ENCODE results near the gene EYS. TPM values are rescaled to one million over a fixed set of nuclear protein-coding genes. Genes with fewer than 3 reads are reported as not detected.

Gene EYS
- polyA plus RNA-seq, 1 of the 3 experiments (the other 2 are of a cell fraction) = 0.05 TPM

GRCh38 chr6:64589961-64590360 lies 1117.1 kb downstream of the EYS start:
- Histone ChIP-seq H3K36me3 (replicated peaks in 1 of 2; ENCODE audit: control insufficient read depth in 1 of 2, insufficient read depth in 2 of 2, low read length in 1 of 2) (no peaks in the 10 kb centered on the region), H3K9ac (no peak overlapping the region), H3F3A (replicated peaks; ENCODE audit: insufficient read depth) (no peaks in the 10 kb centered on the region), H3K4me3 (ENCODE audit: low read depth in 2 of 2, low read length in 1 of 2) (no peak overlapping the region), H3K9me3 (no peaks in the 10 kb centered on the region), H3K4me1 (ENCODE audit: control insufficient read depth in 1 of 2, insufficient read depth in 2 of 2, low read depth in 1 of 2, low read length in 1 of 2) (no peaks in the 10 kb centered on the region), H3K79me2 (ENCODE audit: insufficient read depth) (no peaks in the 10 kb centered on the region), H2AFZ (ENCODE audit: low read depth) (no peak overlapping the region), H3K27me3 (ENCODE audit: insufficient read depth) (no peaks in the 10 kb centered on the region), H3K27ac (ENCODE audit: low read depth in 2 of 2, low read length in 1 of 2) (no peak overlapping the region), H3K9me2 (0 out of 2 replicates have a peak, but pooled peaks cover 3% of the 10 kb centered on the region), H4K20me1 (ENCODE audit: insufficient read depth) (no peaks in the 10 kb centered on the region), H3K4me2 (no peak overlapping the region)
- ChIA-PET POLR2A (no interaction called here), CTCF (no interaction called here)
- TF ChIP-seq, protein P1, sequence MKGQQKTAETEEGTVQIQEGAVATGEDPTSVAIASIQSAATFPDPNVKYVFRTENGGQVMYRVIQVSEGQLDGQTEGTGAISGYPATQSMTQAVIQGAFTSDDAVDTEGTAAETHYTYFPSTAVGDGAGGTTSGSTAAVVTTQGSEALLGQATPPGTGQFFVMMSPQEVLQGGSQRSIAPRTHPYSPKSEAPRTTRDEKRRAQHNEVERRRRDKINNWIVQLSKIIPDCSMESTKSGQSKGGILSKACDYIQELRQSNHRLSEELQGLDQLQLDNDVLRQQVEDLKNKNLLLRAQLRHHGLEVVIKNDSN (IDR thresholded peaks at IDR 0.05; ENCODE audit: borderline replicate concordance, low read depth) = no peak
- no peak for TF ChIP-seq MEF2A (IDR thresholded peaks at IDR 0.05; ENCODE audit: borderline replicate concordance, low read depth)
- TF ChIP-seq EZH2phosphoT487 (IDR thresholded peaks at IDR 0.05; ENCODE audit: borderline replicate concordance, low read depth) = no peak
- TF ChIP-seq GATA2 (CRISPR knock-in tag; IDR thresholded peaks at IDR 0.05) = no peak
- no peak for TF ChIP-seq FOXM1 (IDR thresholded peaks at IDR 0.05; ENCODE audit: low read depth)
- no peak for TF ChIP-seq TEAD4 (IDR thresholded peaks at IDR 0.05; ENCODE audit: borderline replicate concordance, insufficient read depth)
- TF ChIP-seq EP300 (IDR thresholded peaks at IDR 0.05; ENCODE audit: borderline replicate concordance in 1 of 2, low read depth in 1 of 2, low read length in 1 of 2) = no peak
- no peak for TF ChIP-seq MXI1 (IDR thresholded peaks at IDR 0.05; ENCODE audit: low read depth, low read length)
- TF ChIP-seq TCF12 (IDR thresholded peaks at IDR 0.05) = no peak
- TF ChIP-seq, protein P2, sequence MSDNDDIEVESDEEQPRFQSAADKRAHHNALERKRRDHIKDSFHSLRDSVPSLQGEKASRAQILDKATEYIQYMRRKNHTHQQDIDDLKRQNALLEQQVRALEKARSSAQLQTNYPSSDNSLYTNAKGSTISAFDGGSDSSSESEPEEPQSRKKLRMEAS (IDR thresholded peaks at IDR 0.05; ENCODE audit: low read depth) = no peak
- TF ChIP-seq RFX5 (IDR thresholded peaks at IDR 0.05; ENCODE audit: low read length) = no peak
- TF ChIP-seq, protein P3, sequence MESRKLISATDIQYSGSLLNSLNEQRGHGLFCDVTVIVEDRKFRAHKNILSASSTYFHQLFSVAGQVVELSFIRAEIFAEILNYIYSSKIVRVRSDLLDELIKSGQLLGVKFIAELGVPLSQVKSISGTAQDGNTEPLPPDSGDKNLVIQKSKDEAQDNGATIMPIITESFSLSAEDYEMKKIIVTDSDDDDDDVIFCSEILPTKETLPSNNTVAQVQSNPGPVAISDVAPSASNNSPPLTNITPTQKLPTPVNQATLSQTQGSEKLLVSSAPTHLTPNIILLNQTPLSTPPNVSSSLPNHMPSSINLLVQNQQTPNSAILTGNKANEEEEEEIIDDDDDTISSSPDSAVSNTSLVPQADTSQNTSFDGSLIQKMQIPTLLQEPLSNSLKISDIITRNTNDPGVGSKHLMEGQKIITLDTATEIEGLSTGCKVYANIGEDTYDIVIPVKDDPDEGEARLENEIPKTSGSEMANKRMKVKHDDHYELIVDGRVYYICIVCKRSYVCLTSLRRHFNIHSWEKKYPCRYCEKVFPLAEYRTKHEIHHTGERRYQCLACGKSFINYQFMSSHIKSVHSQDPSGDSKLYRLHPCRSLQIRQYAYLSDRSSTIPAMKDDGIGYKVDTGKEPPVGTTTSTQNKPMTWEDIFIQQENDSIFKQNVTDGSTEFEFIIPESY (IDR thresholded peaks at IDR 0.05; ENCODE audit: borderline replicate concordance, low read depth) = no peak
- TF ChIP-seq RAD21 (IDR thresholded peaks at IDR 0.05; ENCODE audit: low read length) = no peak
- TF ChIP-seq NFIC (IDR thresholded peaks at IDR 0.05; ENCODE audit: borderline replicate concordance) = no peak
- 54% methylated on average over 3 of the region's 3 CpGs for WGBS (ENCODE audit: low lambda C conversion rate)
- no peak for DNase-seq

DNA sequence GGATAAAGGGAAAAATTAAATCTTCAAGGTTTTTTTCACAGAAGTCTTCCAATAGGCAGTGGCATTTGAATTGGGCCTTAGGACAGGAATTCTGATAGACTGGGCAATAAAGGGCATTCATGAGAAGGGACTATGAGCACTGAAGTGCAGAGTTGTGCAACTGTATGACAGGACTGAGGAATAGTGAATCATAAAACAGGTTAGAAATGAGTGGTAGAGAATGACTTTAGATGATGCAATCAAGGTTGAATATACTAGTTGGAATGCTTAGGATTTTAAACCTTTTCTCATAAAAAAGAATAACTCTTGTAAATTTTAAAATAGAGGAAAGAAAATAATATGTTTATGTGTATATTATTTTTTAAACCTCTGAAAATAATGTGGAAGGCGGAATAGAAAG lies 1126.7 kb downstream of the EYS start:
- no peak for DNase-seq
- CTCF ChIA-PET = no interaction called here

More for the DNA sequence above, 1126.7 kb downstream of the EYS start:
- no peaks in the 10 kb centered on the region; the same call in 1 of the 2 replicates for H3K9me3 ChIP-seq
- H3K4me3 ChIP-seq (ENCODE audit: low read depth in 2 of 2, low read length in 1 of 2) = no peak overlapping the region
- H3K9me2 ChIP-seq = no peaks in the 10 kb centered on the region
- no peaks in the 10 kb centered on the region for H3K27me3 ChIP-seq (ENCODE audit: insufficient read depth)
- H3K36me3 ChIP-seq (replicated peaks in 1 of 2; ENCODE audit: control insufficient read depth in 1 of 2, insufficient read depth in 2 of 2, low read length in 1 of 2) = no peaks in the 10 kb centered on the region
- H3F3A ChIP-seq (replicated peaks; ENCODE audit: insufficient read depth) = no peaks in the 10 kb centered on the region
- no peaks in the 10 kb centered on the region for H3K4me1 ChIP-seq (ENCODE audit: control insufficient read depth in 1 of 2, insufficient read depth in 2 of 2, low read depth in 1 of 2, low read length in 1 of 2)
- H4K20me1 ChIP-seq (ENCODE audit: insufficient read depth) = no peaks in the 10 kb centered on the region
- TF ChIP-seq NFIC (IDR thresholded peaks at IDR 0.05; ENCODE audit: borderline replicate concordance) (no peak), TEAD4 (IDR thresholded peaks at IDR 0.05; ENCODE audit: borderline replicate concordance, insufficient read depth) (no peak), GABPA (IDR thresholded peaks at IDR 0.05; ENCODE audit: low read depth) (no peak), TCF12 (IDR thresholded peaks at IDR 0.05) (no peak), RFX5 (IDR thresholded peaks at IDR 0.05; ENCODE audit: low read length) (no peak), TAF1 (IDR thresholded peaks at IDR 0.05; ENCODE audit: borderline replicate concordance, low read depth, low read length) (no peak)
- H3K27ac ChIP-seq (ENCODE audit: low read depth in 2 of 2, low read length in 1 of 2) = no peak overlapping the region
- H3K79me2 ChIP-seq (ENCODE audit: insufficient read depth) = no peaks in the 10 kb centered on the region
- no peak overlapping the region for H3K4me2 ChIP-seq
- POLR2A ChIA-PET = no interaction called here
- 45% methylated on average over 1 of the region's 1 CpG for WGBS (ENCODE audit: low lambda C conversion rate)
- H2AFZ ChIP-seq (ENCODE audit: low read depth) = no peak overlapping the region
- no peak overlapping the region for H3K9ac ChIP-seq

All from SK-N-SH (cell line).